Astrocyte of the cerebellum (primary cell): ENCODE results near the gene USP15.

Experiments
- DNase-seq: peaks from one replicate; pipeline ENCODE4 v3.0.0-alpha.2; 2011; ENCODE audit warnings: low read depth
- H3K4me3 ChIP-seq: 2 replicates; pipeline ENCODE4 v1.5.1; 2011; ENCODE audit warnings: mild to moderate bottlenecking, low read depth, low read length, moderate library complexity
- in situ Hi-C: cut with HindIII; loops from 2 replicates; pipeline ENCODE4 v1.10.0; 2017; ENCODE audit warnings: low sequenced_read_pairs
- TF ChIP-seq, protein P1 (sequence below): IDR thresholded peaks from 2 replicates; pipeline ENCODE4 v1.5.1; 2012; ENCODE audit warnings: low read length, low read depth, moderate library complexity, mild to moderate bottlenecking; ENCODE audit errors: missing control alignments

The USP15 gene

DNA sequence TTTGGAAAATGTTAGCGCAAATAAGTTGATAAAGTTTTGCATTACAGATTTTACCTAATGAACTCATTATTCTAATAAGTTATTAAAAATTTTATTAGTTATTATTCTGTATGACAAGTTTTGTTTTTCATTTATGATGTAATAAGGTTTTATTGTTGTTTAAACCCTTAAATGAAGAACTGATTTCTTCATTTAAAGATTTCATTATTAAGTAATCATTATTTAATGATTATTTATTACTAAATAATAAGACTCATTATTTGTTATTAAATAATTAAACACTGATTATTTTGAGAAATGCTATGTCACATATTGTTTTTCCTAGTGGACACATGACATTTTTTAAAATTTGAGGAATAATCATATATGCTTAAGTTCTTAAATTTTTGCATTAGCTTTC, 34.2 kb downstream of the USP15 start:
- no peak overlapping the region for H3K4me3 ChIP-seq
- TF ChIP-seq, protein P1, sequence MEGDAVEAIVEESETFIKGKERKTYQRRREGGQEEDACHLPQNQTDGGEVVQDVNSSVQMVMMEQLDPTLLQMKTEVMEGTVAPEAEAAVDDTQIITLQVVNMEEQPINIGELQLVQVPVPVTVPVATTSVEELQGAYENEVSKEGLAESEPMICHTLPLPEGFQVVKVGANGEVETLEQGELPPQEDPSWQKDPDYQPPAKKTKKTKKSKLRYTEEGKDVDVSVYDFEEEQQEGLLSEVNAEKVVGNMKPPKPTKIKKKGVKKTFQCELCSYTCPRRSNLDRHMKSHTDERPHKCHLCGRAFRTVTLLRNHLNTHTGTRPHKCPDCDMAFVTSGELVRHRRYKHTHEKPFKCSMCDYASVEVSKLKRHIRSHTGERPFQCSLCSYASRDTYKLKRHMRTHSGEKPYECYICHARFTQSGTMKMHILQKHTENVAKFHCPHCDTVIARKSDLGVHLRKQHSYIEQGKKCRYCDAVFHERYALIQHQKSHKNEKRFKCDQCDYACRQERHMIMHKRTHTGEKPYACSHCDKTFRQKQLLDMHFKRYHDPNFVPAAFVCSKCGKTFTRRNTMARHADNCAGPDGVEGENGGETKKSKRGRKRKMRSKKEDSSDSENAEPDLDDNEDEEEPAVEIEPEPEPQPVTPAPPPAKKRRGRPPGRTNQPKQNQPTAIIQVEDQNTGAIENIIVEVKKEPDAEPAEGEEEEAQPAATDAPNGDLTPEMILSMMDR, result no peak
- in situ Hi-C loops, result no loop called here
- DNase-seq, result no peak

DNA sequence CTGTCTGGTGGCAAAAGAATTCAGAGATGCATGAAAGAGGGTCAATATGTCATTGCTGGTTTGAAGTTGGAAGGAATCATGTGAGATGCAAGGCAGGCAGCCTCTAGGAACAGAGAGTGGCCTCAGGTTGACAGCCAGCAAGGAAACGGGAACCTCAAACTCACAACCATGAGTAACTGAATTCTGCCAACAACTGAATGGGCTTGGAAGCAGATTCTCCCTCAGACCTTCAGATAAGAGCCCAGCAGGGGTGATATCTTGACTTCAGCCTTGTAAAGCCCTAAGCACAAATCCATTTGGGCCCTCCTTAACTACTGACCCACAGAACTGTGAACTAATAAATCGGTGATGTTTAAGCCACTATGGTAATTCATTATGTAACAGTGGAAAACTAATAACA, 35.8 kb downstream of the USP15 start:
- TF ChIP-seq, protein P1, result no peak
- no peak overlapping the region for H3K4me3 ChIP-seq
- in situ Hi-C loops, result no loop called here
- DNase-seq, result no peak

DNA sequence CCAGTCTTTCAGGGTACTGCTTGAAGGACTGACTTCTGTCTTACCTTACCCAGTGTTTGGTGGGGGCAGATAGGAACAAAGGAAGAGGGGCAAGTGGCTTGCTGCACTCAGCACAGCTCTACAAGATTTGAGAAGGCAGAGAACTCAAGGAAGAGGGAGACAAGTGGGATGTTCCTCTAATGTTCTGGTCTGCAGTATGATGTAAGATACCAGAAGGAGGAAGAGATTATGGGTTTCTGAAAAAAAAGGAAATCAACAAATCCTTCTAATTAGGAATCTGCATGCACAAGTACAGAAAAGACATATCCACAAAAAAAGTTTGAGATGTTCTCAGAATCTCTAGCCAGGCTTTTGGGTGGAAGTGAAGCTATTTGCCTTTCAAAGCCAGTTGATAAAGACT, 37.1 kb downstream of the USP15 start:
- no peak for DNase-seq
- in situ Hi-C loops, result no loop called here
- no peak overlapping the region for H3K4me3 ChIP-seq
- TF ChIP-seq, protein P1, result no peak

DNA sequence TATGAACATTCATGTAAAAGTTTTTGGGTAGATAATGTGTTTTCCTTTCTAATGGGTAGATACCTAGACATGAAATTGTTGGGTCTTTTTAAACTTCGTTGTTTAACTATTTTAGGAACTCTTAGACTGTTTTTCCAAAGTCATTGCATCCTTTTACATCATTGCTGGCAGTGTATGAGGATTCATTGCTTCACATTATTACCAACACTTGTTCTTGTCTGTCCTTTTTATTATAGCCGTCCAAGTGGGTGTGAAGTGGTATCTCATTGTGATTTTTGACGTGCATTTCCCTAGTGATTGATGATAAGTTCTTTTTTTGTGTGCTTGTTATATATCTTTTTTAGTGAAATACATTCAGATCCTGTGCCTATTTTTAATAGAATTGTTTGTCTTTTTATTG, 39.4 kb downstream of the USP15 start:
- in situ Hi-C loops, result no loop called here
- no peak overlapping the region for H3K4me3 ChIP-seq
- no peak for DNase-seq
- TF ChIP-seq, protein P1, result no peak

DNA sequence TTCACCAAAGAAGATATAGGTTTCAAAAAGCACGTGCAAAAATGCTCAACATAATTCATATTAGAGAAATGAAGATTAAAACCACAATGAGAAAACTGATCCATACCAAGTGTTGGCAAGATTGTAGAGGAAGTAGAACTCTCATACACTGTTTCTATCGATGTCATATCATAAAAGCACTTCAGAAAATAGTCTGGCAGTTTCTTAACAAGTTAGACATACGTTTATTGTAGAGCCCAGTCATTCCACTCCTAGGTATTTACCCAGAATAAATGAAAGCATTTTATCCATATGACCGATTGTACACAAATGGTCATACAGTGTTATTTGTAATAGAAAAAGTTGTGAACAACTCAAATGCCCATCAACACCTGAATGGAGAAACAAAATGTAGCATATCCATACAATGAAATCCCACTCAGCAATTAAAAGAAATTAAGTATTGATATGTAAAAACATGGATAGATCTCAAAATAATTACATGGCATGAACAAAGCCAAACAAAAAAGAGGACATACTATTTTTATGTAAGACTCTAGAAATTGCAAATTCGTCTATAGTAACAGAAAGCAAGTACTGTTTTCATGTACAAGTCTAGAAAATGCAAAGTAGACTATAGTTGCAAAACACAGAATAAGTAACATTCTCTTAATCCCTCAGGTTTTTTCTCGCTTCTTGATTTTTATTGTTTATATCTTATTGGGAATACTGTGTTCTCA, 41.0 kb downstream of the USP15 start:
- no peak overlapping the region for H3K4me3 ChIP-seq
- TF ChIP-seq, protein P1, result no peak
- in situ Hi-C loops, result no loop called here
- DNase-seq, result no peak

DNA sequence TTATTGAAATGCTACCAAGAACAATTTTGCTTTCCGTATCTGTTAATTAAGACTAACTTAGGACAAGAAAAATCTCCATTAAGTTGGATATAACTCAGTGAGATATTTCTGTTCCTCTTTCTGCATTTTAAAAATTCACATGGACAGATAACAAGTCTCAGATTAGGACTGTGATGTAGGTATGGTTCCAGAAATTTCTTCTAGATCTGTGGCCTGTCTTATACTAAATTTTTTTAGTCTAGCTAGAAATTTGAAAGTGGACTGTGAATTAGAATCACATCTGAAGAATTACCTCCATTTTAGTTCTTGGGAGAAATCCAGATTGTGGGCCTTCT, 41.6 kb downstream of the USP15 start:
- H3K4me3 ChIP-seq, result no peak overlapping the region
- in situ Hi-C loops, result no loop called here
- no peak for DNase-seq
- TF ChIP-seq, protein P1, result no peak
